GM18526 (cell line): ENCODE measurements around the gene ZNF800.

Source experiments
- POLR2A ChIP-seq: IDR thresholded peaks from 3 replicates; pipeline ENCODE4 v1.6.1; 2011; ENCODE audit not compliant: insufficient read length; ENCODE audit errors: extremely low read depth

The ZNF800 gene

DNA sequence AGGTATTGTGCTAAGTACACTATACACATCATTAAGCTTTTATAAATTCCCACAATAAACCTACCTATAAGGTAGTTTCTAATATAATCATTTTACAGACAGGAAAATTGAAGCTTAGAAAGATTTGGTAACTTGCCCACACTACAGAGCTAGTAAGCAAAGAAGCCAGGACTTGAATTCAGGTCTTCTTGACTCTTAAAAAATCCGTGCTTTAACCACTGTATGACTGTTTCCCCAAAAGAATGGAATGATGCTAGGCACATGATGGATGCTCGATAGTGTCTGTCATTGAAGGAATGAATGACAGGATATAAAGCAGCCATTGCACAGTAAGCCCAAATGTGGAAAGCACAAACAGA is 26.6 kb downstream of the ZNF800 start:
- no peak for TF ChIP-seq POLR2A

DNA sequence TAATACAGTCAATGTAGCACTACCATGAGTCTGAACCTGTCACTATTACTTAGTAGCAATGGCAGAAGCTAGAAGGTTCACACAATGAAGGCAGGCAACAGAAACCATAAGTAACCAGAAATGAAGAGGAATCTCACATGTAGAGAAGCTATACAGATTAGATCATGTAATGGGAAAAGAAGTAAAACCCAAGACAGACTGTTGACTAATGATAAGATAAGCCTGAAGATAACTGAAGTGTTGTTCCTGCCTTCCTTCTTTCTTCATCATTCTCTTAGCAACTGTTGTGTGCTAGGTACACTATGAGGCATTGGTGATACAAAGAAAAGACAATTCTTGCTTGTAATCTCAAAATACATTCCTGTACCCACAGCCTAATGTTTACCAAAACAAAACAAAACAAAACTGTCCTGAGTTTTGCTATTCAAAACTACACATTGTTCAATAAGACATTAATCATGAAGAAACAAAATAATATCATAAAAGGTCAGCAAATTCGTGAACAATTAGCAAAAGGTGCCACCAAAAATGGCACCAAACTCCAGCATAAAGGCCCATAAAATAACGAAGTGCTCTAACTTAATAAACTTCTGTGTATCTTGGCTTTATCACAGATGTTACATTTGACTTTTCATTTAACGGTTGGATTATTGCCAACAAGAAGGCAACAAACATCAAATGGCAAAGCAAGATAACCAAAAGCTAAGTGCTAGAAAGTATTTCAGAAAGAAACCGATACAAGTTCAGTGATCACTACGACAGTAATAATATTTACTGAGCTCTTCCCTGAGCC is 27.1 kb downstream of the ZNF800 start:
- TF ChIP-seq POLR2A = no peak

DNA sequence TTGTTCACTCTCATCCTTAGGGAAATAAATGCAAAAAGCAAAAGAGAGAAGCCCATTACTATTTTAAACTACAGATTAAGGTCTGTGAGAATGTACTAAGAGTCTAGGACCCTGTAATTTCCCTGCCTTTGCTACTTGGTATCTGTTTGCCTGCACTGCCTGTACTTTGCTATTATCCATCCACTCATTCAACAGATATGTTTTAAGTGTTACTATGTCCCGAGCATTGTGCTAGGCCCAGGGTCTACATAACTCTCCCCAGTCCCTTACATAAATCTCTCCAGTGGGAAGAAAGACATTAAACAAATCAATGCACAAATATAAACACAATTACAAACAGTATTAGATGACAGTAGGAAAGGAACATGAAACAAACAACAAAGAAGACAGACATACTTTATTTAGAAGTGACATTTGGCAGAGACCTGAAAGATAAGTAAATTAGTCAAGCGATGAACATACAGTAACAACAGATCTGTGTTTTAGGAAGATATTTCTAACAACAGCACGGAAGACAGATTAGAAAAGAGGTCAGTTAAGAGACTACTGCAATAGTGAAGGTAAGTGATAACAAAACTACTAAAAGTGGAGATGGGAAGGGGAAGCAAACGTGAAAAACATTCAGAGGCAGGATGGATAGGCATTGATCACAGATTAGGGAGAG is 30.0 kb downstream of the ZNF800 start:
- TF ChIP-seq POLR2A = no peak

DNA sequence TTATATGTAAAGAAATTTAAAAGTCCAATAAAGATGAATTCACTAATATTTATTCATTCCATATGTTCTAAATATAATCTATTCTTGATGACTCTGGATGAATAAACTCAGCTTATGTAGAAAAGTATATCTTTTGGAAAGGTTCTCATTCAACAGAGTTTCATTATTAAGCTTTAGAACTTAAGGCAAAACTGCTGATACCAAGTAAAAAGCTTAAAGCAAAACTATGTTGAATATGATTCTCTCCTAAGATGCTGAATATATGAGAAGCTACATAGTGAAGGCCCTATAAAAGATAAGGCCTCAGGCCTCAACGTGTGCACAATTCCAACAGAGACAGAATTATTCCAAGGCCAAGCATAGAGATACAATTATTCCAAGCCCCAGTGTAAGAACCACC is 30.8 kb downstream of the ZNF800 start:
- TF ChIP-seq POLR2A = no peak

DNA sequence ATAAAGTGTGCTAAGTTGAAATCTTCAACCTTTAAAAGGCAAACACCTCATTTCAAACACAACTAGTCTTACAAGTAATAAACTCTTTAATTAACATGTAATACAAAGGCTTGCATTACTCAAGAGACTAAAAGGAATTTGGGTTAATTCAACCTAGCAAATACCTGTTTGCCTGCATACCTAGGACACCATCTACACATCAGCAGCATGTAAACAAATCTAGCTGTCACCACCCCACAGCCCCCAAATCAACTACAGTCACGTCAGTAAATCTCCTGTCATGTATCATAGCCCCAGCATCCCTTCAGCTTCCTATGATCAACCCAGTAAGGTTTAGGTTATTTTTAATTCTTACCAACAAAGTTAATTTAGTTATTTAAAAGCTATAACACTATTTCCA is 33.5 kb downstream of the ZNF800 start:
- no peak for TF ChIP-seq POLR2A

DNA sequence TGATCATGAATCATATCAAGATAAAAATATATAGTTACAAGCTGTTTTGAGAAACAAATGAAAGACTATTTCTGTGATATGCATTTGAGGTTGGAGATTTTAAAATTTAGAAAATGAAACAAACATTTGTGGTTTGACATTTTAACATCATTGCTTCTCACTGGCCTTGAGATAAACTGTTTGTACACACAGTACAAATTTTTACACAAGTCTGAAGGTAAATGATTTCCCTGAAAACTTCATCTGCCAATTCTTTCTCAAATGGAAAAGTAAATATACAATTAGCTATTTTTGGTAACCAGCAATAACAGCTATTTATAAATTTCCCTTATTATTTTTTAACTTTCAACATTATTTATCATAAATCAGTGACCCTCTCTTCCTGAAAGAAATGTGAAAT is 38.6 kb downstream of the ZNF800 start:
- no peak for TF ChIP-seq POLR2A

DNA sequence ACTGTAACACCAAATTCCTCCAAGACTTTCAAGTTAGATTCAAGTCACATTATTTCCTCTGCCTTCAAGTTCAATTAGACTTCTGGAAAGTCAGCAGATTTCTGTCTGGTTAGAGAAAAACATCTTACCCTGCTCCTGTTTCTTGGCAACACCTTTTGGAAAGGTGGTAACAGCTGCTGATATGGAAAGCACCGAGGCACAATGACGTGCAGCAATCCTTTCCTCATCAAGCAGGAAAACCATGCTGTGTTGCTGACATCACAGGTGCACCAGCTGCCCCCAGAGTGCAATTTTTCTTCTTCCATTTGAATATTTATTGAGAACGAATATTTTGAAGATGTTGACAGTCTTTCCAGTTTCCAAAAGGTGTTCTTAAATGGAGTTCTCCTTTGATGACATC is 41.9 kb downstream of the ZNF800 start:
- no peak for TF ChIP-seq POLR2A

DNA sequence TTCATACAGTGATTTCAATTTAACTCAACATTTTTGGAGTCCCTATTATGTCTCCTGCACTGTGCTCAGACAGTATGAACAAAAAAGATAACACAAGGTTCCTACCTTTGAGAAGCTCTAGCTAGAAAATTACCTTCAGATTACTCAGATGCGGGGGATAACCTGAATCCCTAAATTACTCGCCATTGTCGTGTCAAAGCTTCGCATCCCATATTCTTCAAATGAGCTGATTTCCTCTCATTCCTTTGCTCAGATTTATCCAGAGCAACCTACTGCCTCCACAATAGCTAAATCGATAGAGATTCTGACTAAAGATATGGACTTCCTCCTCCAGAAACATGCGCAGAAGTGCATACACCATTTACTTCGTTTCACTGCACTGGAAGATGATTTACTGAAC is 42.6 kb downstream of the ZNF800 start:
- TF ChIP-seq POLR2A = no peak

DNA sequence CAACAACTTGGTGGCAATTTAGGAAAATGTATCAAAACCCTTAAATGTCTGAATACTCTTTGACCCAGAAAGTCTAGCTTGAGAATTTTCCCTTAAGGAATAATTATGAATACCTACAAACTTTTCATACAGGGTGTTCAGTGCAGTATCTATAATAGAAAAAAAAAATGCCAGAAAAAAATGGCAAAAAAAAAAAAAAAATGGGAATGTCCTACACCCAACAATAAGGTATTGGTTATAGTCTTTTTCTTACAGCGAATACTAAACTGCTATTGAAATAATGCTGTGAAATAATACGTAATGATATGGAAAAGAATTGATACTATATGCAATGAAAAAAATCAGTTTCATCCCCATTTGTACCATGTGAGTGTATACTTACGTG is 44.3 kb downstream of the ZNF800 start:
- no peak for TF ChIP-seq POLR2A

DNA sequence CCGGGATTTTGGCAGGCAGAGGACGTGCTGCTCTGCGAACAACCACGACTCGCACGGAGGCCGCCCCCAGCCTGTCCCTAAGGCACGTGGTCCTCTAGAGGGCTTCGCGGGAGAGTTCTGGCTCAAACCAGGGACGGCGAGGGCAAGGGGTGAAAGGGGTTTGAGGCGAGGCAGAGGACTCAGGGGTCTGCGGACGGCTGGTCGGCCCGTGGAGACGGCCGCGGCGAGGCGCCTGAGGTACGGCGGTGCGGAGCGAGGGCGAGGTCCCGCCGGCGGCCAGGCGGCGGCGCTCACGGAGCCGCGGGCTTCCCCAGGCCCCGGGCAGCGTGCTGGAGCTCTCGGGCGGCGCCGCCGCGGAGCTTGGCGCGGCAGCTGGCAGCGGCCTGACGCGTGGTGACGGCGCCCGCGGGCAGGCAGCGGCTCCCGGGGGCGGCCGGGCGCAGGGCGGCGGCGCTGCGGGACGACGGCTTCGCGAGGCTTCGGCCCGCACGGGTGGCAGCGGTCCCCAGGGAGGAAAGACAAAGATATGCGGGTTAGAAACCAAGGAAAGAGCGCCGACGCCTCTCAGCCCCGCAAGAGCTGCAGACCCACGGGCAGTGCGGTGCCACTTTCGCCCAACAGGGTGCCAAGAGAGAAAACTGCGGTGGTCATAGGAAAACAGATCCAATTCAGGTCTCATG is 44.8 kb downstream of the ZNF800 start:
- TF ChIP-seq POLR2A = no peak

DNA sequence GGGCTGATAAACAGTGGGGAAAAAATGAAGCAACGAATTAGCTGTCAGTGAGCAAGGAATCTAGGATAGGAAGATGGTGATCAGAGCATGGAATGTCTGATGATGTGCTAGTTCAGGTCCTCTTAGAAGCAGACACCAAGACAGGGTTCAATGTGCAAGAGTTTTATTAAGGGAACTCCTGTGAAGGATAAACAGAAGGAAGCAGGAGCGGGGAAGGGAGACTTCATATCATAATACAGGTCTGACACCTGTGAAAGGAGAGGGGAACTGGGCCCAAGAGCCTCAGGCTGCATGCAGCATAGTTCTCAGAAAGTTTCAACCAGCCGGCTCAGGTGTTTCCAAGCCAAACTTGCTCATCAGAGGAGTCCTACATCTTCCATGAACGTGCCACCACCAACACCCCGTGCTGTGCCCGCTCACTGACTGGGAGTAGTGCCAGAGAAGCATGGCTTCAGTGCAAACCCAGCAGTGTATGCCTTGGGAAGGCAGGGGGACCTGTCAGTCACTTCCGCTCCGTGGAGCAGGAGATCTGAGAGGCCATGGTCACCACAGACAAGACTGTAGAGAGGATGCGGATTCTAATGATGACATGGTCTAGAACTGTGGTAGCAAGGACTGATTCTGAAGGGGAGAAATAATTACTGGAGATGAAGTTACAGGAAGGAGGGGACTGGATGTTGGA is 45.8 kb downstream of the ZNF800 start:
- no peak for TF ChIP-seq POLR2A

DNA sequence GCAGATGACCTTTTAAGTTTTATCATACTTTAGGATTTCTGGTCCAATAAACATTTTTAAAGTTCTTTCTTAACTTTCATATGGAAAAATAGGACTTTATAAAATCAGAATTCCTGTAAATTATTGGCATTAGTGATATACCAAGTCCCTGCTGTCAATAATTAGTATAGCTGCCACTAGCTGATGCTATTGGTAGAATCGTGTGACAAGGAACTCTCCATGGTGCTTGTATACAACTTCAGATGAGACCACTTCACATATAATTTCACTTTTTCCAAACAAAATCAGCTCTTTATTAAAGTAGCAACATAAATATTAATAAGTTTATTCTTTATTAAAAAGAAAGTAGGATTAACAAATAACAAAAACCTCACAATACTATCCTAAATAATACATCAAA is 49.9 kb downstream of the ZNF800 start:
- no peak for TF ChIP-seq POLR2A

DNA sequence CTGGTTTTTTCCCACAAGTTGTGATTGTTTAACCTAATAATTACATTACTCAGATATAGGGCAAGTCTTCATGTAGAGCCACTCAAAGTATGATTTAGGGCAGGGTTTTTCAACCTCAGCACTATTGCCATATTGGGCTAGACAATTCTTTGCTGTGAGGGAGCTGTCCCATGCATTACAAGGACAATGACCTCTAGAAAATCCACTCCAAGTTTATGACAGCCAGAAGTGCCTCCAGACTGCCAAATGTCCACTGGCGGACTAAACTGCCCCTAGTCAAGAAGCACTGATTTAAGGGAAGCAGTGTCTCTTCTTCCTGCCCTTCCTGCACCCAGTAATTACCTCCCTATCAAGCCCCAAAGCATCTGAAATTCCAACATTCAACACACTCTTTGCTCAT is 54.4 kb downstream of the ZNF800 start:
- no peak for TF ChIP-seq POLR2A

DNA sequence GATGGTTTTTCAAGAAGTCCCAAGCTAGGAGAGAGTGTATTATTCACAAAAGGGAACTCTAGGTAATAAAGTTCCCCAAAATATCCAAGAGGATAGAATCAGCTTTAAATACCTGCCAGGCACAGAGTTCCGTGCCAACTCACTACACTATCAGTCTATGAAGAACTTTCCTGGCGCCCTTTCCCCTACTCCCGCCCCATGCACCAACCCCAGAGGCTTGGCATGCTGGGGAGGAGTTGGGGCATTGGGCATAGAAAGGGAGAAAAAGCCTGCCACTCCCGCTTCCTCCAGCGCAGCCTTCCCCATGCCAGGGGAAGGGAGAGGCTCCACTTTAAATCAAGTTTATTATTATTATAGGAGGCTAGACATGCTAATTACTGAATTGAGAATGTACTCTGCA is 54.9 kb downstream of the ZNF800 start:
- no peak for TF ChIP-seq POLR2A

DNA sequence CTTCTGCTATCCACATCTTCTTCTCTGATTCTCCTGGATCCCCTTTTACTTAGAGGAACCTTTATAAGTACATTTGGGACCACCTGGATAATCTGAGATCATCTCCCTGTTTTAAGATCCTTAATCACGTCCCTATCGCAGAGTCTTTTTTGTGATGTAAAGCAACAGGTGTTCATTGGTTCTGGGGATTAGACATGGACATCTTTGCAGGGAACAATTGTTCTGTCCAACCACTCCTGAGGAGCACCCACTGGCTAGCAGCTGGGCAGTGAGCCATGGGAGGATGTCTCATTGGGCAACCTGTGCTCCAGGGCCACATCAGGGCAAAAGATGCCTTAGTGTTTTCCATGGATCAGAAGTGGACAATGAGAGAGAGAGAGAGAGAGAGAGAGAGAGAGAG is 56.0 kb downstream of the ZNF800 start:
- TF ChIP-seq POLR2A = no peak

DNA sequence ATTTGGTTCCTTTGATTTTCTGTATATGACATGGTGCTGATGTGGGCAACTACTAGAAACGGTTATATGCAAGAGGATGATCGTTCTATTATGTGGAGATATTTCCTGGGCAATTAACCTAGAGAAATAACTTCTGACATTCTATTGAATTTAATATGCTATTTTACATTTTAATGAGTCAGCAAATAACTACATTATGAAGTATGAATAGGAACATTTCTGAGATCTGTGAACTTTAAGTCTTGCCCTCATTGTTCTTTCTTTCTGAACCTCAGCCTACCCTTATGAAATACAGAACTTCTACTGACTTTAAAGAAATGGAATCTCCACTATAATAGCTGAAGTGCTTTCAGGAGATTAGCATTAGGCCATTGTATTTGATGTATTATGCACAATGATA is 59.6 kb downstream of the ZNF800 start:
- TF ChIP-seq POLR2A = no peak
